ENCODE data around the gene GGCX.
"Not testable (repeated sequence)": the region's sequence is repeated elsewhere in the genome, so short reads cannot be mapped to it uniquely, and the experiment has no call there.

Gene GGCX

GRCh38 chr2:85593023-85593422 lies 31.7 kb upstream of the GGCX start:
- TF ChIP-seq, protein P1, sequence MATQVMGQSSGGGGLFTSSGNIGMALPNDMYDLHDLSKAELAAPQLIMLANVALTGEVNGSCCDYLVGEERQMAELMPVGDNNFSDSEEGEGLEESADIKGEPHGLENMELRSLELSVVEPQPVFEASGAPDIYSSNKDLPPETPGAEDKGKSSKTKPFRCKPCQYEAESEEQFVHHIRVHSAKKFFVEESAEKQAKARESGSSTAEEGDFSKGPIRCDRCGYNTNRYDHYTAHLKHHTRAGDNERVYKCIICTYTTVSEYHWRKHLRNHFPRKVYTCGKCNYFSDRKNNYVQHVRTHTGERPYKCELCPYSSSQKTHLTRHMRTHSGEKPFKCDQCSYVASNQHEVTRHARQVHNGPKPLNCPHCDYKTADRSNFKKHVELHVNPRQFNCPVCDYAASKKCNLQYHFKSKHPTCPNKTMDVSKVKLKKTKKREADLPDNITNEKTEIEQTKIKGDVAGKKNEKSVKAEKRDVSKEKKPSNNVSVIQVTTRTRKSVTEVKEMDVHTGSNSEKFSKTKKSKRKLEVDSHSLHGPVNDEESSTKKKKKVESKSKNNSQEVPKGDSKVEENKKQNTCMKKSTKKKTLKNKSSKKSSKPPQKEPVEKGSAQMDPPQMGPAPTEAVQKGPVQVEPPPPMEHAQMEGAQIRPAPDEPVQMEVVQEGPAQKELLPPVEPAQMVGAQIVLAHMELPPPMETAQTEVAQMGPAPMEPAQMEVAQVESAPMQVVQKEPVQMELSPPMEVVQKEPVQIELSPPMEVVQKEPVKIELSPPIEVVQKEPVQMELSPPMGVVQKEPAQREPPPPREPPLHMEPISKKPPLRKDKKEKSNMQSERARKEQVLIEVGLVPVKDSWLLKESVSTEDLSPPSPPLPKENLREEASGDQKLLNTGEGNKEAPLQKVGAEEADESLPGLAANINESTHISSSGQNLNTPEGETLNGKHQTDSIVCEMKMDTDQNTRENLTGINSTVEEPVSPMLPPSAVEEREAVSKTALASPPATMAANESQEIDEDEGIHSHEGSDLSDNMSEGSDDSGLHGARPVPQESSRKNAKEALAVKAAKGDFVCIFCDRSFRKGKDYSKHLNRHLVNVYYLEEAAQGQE (IDR thresholded peaks at IDR 0.05; ENCODE audit: insufficient replicate concordance, low read depth): no peak
- TF ChIP-seq CTCF (IDR thresholded peaks at IDR 0.05; ENCODE audit: insufficient read depth, low read length) (no peak), SPI1 (IDR thresholded peaks at IDR 0.05; ENCODE audit: borderline replicate concordance, low read depth) (no peak), POLR2AphosphoS5 (IDR thresholded peaks at IDR 0.05; ENCODE audit: low read depth) (no peak), GABPA (IDR thresholded peaks at IDR 0.05; ENCODE audit: low read depth) (no peak)
- H3K27me3 ChIP-seq (ENCODE audit: insufficient read depth, poor library complexity, severe bottlenecking): no peaks in the 10 kb centered on the region
- no peak overlapping the region for H3K4me3 ChIP-seq (replicated peaks; ENCODE audit: insufficient read depth, low read length)
- H3K27ac ChIP-seq (replicated peaks): no peak overlapping the region
- no peak for DNase-seq (ENCODE audit: low read depth in 1 of 2, low spot score in 1 of 2)

DNA sequence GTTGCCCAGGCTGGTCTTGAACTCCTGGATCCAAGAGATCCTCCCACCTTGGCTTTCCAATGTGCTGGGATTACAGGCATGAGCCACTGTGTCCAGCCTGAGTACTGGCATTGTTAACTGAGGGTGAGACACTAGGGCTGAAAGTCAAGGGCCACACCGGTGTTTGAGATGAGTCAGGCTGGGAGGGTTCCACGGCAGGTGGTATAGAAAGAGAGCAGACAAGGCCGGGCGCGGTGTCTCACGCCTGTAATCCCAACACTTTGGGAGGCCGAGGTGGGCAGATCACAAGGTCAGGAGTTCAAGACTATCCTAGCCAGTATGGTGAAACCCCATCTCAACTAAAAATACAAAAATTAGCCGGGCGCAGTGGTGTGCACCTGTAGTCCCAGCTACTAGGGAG lies 31.0 kb upstream of the GGCX start:
- not testable (repeated sequence) for H3K27ac ChIP-seq (replicated peaks); H3K4me3 ChIP-seq (replicated peaks; ENCODE audit: insufficient read depth, low read length); DNase-seq (ENCODE audit: low read depth in 1 of 2, low spot score in 1 of 2); H3K27me3 ChIP-seq (ENCODE audit: insufficient read depth, poor library complexity, severe bottlenecking)

GRCh38 chr2:85591563-85591962 lies 30.3 kb upstream of the GGCX start:
- Histone ChIP-seq H3K27me3 (ENCODE audit: insufficient read depth, poor library complexity, severe bottlenecking) (no peaks in the 10 kb centered on the region), H3K27ac (replicated peaks) (no peak overlapping the region; the same call in 1 of the 2 replicates), H3K4me3 (replicated peaks; ENCODE audit: insufficient read depth, low read length) (no peak overlapping the region)
- no peak for DNase-seq (ENCODE audit: low read depth in 1 of 2, low spot score in 1 of 2)
- TF ChIP-seq CTCF (IDR thresholded peaks at IDR 0.05; ENCODE audit: insufficient read depth, low read length) (no peak), SPI1 (IDR thresholded peaks at IDR 0.05; ENCODE audit: borderline replicate concordance, low read depth) (no peak), POLR2AphosphoS5 (IDR thresholded peaks at IDR 0.05; ENCODE audit: low read depth) (no peak), GABPA (IDR thresholded peaks at IDR 0.05; ENCODE audit: low read depth) (no peak)
- TF ChIP-seq, protein P1 (IDR thresholded peaks at IDR 0.05; ENCODE audit: insufficient replicate concordance, low read depth): no peak

DNA sequence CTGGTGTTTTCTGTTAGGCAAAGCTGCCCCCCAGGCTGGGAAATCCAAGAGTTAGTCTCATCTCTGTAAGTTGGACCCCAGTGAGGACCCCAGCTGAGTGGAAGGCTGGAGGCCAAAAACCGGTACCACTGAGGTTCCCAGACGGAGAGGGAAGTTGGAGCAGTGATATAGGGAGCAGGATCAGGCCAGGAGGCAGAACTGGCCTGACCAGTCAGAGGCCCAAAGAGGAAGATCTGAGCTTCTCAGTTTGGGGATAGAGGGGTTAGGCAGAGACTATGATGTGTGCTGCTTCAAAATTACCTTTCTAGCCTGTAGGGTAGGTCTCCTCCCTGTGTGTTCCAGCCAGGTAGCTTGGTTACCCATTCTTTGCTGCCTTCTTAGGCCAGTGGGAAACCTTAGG lies 29.7 kb upstream of the GGCX start:
- no peak overlapping the region for H3K4me3 ChIP-seq (replicated peaks; ENCODE audit: insufficient read depth, low read length)
- H3K27ac ChIP-seq (replicated peaks): peak overlapping the region; percentile 38
- H3K27me3 ChIP-seq (ENCODE audit: insufficient read depth, poor library complexity, severe bottlenecking): no peaks in the 10 kb centered on the region
- no peak for DNase-seq (ENCODE audit: low read depth in 1 of 2, low spot score in 1 of 2)
- TF ChIP-seq GABPA (IDR thresholded peaks at IDR 0.05; ENCODE audit: low read depth) (no peak), POLR2AphosphoS5 (IDR thresholded peaks at IDR 0.05; ENCODE audit: low read depth) (no peak), CTCF (IDR thresholded peaks at IDR 0.05; ENCODE audit: insufficient read depth, low read length) (no peak), SPI1 (IDR thresholded peaks at IDR 0.05; ENCODE audit: borderline replicate concordance, low read depth) (no peak)
- TF ChIP-seq, protein P1 (IDR thresholded peaks at IDR 0.05; ENCODE audit: insufficient replicate concordance, low read depth): no peak

All from HL-60 (cell line).